Measurements from ENCODE around the gene DUOX2.

Gene DUOX2

GRCh38 chr15:45134682-45135604 is 21.0 kb upstream of the DUOX2 start:
- POLR2A ChIA-PET, result no interaction called here
- TF ChIP-seq, protein P1, sequence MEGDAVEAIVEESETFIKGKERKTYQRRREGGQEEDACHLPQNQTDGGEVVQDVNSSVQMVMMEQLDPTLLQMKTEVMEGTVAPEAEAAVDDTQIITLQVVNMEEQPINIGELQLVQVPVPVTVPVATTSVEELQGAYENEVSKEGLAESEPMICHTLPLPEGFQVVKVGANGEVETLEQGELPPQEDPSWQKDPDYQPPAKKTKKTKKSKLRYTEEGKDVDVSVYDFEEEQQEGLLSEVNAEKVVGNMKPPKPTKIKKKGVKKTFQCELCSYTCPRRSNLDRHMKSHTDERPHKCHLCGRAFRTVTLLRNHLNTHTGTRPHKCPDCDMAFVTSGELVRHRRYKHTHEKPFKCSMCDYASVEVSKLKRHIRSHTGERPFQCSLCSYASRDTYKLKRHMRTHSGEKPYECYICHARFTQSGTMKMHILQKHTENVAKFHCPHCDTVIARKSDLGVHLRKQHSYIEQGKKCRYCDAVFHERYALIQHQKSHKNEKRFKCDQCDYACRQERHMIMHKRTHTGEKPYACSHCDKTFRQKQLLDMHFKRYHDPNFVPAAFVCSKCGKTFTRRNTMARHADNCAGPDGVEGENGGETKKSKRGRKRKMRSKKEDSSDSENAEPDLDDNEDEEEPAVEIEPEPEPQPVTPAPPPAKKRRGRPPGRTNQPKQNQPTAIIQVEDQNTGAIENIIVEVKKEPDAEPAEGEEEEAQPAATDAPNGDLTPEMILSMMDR (IDR thresholded peaks at IDR 0.05; ENCODE audit: control extremely low read depth, extremely low read depth, low read depth, missing control alignments), result peak; percentile 35
- DNase-seq (ENCODE audit: extremely low spot score), result no peak
- CTCF ChIA-PET, result interaction anchor here (1.2 to 5.6 kb wide), 5 partner anchors 9 to 282 kb away, joined by 3 to 44 read pairs (median 5); no protein-coding TSS in a partner anchor

DNA sequence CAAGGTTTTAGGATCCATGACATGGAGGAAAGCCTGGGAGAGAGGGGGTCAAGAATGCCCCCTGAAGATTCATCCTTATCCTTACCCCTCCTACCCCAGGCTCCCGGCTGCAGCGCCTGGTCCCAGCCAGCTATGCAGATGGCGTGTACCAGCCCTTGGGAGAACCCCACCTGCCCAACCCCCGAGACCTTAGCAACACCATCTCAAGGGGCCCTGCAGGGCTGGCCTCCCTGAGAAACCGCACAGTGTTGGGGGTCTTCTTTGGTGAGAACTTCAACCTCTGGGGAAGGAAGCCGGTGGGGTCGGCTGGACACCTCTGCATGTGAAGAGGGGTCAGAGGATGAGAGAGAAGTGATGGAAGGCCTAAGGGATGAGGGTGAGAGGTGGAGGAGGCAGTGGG is 20.1 kb upstream of the DUOX2 start:
- no peak for DNase-seq (ENCODE audit: extremely low spot score)
- CTCF ChIA-PET, result interaction anchor here (1.7 to 5.6 kb wide), 3 partner anchors 12 to 29 kb away, joined by 6 to 53 read pairs (median 44); no protein-coding TSS in a partner anchor
- TF ChIP-seq, protein P1 (IDR thresholded peaks at IDR 0.05; ENCODE audit: control extremely low read depth, extremely low read depth, low read depth, missing control alignments), result no peak
- POLR2A ChIA-PET, result no interaction called here

DNA sequence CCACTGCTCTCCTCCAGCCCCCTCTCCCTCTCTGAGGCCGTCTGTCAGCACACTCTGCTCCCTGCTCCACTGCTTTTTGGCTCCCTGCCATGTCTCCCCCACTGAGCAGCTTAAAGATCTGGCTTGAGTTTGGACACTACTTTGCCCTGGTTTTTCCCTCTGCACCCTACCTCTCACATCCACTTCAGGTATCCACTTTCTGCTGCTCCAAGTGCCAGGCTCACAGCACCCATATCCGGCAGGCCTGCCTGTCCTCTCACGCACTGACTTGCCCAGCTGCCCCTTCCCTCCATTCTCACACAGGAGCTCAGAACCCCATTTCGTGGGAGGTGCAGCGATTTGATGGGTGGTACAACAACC is 19.6 kb upstream of the DUOX2 start:
- ChIA-PET POLR2A (no interaction called here), CTCF (interaction anchor here (1.6 to 5.6 kb wide), 4 partner anchors 11 to 72 kb away, joined by 4 to 53 read pairs (median 25); no protein-coding TSS in a partner anchor)
- no peak for DNase-seq (ENCODE audit: extremely low spot score)
- TF ChIP-seq, protein P1 (IDR thresholded peaks at IDR 0.05; ENCODE audit: control extremely low read depth, extremely low read depth, low read depth, missing control alignments), result no peak

DNA sequence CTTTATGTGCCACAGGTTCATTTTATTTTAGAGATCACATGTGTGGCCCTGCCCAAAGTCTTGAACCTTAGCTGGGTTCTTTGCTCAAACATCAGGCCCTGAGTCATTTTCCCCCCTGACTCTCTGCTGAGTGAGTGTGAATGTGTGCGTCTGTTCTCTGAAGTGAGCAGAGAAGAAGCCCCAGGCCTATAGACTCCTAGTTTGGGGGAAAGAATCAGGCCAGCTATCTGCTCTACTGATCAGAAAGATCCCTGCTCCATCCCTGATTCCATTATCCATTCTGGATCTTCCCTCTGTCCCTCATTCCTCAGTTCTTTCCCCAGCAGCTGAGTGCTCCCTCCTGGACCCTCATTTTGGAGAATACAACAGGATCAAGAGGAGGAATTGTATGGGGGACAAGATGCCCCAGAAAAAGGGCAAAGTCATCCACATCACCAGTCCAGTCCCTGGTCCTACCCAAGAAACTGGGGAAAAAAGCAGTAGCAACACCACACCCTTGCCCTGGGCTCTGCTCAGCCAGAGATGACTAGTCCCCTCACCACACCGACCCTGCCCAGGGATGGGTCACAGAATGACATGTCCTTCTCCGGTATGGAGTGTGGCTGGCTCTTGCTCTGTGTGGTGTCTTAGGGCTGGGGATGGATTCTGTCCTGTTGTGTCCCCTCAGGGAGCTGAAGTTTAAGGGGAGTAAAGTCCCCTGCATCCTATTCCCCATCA is 19.0 kb upstream of the DUOX2 start:
- ChIA-PET CTCF (interaction anchor here (0.9 to 5.6 kb wide), 6 partner anchors 11 to 173 kb away, joined by 3 to 53 read pairs (median 6); no protein-coding TSS in a partner anchor), POLR2A (interaction anchor here (1.0 kb wide), 1 partner anchor 23 kb away, joined by 3 read pairs; no protein-coding TSS in a partner anchor)
- TF ChIP-seq, protein P1 (IDR thresholded peaks at IDR 0.05; ENCODE audit: control extremely low read depth, extremely low read depth, low read depth, missing control alignments), result no peak
- no peak for DNase-seq (ENCODE audit: extremely low spot score)

DNA sequence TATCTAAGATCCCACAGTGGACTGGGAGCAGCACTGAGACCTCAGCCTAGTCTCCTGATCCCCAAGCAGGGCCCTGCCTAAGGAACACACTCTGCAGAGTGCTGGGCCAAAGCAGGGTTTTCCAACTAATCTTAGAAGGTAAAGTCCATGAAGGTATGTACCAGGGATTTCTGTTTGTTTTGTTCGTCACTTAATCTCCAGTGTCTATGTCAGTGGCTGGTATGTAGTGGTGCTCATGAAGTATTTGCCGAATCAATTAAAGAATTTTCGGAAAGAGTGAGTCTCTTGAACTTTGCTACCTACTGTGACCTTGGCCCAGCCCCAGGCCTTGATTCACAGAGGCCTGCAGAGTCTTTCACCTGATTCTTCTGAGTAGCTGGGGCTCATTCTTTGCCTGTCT is 17.5 kb upstream of the DUOX2 start:
- ChIA-PET POLR2A (no interaction called here), CTCF (interaction anchor here (1.9 to 5.6 kb wide), 3 partner anchors 9 to 26 kb away, joined by 5 to 53 read pairs (median 44); no protein-coding TSS in a partner anchor)
- DNase-seq (ENCODE audit: extremely low spot score), result no peak
- TF ChIP-seq, protein P1 (IDR thresholded peaks at IDR 0.05; ENCODE audit: control extremely low read depth, extremely low read depth, low read depth, missing control alignments), result no peak

DNA sequence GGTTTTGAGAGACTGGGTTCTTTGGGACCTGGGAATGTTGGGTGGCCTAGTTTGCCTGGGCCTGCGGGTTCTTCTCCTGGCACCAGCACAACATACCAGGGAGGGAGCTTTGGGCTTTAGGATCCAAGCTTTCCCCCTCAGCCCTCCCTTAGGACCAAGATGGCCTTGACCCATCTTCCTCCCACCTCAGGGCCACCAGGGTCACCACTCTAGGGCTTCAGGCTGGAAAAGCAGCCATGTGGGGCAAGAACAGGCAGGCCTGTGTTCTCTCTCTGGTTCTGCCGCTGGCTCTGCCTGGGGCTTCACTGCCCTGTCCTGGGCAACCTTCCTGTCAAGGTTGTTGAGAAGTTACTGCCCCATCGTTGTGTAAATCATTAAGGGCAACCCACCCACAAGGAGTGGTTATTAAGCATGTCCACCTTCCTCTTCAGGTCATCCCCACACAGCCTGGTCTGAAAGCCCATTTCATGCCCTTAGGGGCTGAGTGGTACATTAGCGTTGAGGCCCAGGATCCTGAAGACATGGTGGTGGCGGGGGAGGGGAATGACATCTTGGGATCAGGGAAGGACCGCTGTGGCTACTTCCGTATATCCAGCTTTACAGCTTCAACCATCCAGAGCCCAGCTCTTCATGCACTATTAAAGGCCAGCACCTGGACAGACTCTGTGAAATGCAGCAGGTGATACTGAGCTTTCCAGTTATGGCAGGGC is 16.5 kb upstream of the DUOX2 start:
- POLR2A ChIA-PET, result no interaction called here
- TF ChIP-seq, protein P1 (IDR thresholded peaks at IDR 0.05; ENCODE audit: control extremely low read depth, extremely low read depth, low read depth, missing control alignments), result no peak
- CTCF ChIA-PET, result interaction anchor here (5.2 to 5.6 kb wide), 2 partner anchors 8 to 12 kb away, joined by 44 to 53 read pairs; no protein-coding TSS in a partner anchor
- DNase-seq (ENCODE audit: extremely low spot score), result no peak

All from GM10248 (cell line).